ENCODE data around the gene SLC6A6.

The SLC6A6 gene

GRCh38 chr3:14481646-14482036 is 79.2 kb downstream of the SLC6A6 start:
- TF ChIP-seq GATA2 (IDR thresholded peaks at IDR 0.05; ENCODE audit: low read depth, low read length) (no peak), GATA3 (IDR thresholded peaks at IDR 0.05; ENCODE audit: low read depth, low read length) (no peak)

- TF ChIP-seq GATA2 (IDR thresholded peaks at IDR 0.05; ENCODE audit: low read depth, low read length) (no peak), GATA3 (IDR thresholded peaks at IDR 0.05; ENCODE audit: low read depth, low read length) (no peak)
These were observed 79.9 kb downstream of the SLC6A6 start for GRCh38 chr3:14482271-14482721.

GRCh38 chr3:14483286-14483685 is 80.9 kb downstream of the SLC6A6 start:
- TF ChIP-seq GATA3 (IDR thresholded peaks at IDR 0.05; ENCODE audit: low read depth, low read length) (no peak), GATA2 (IDR thresholded peaks at IDR 0.05; ENCODE audit: low read depth, low read length) (no peak)

GRCh38 chr3:14484741-14485140 is 82.3 kb downstream of the SLC6A6 start:
- TF ChIP-seq GATA3 (IDR thresholded peaks at IDR 0.05; ENCODE audit: low read depth, low read length) (no peak), GATA2 (IDR thresholded peaks at IDR 0.05; ENCODE audit: low read depth, low read length) (no peak)

- TF ChIP-seq GATA2 (IDR thresholded peaks at IDR 0.05; ENCODE audit: low read depth, low read length) (no peak), GATA3 (IDR thresholded peaks at IDR 0.05; ENCODE audit: low read depth, low read length) (no peak)
These were observed 83.6 kb downstream of the SLC6A6 start for GRCh38 chr3:14485981-14486380.

- no peak for TF ChIP-seq GATA3 (IDR thresholded peaks at IDR 0.05; ENCODE audit: low read depth, low read length)
These were observed 84.1 kb downstream of the SLC6A6 start for GRCh38 chr3:14486460-14486859.

- no peak for TF ChIP-seq GATA3 (IDR thresholded peaks at IDR 0.05; ENCODE audit: low read depth, low read length)
- TF ChIP-seq GATA2 (IDR thresholded peaks at IDR 0.05; ENCODE audit: low read depth, low read length), result no peak
These were observed 84.7 kb downstream of the SLC6A6 start for GRCh38 chr3:14487086-14487485.

GRCh38 chr3:14487821-14488220 is 85.4 kb downstream of the SLC6A6 start:
- no peak for TF ChIP-seq GATA2 (IDR thresholded peaks at IDR 0.05; ENCODE audit: low read depth, low read length)
- no peak for TF ChIP-seq GATA3 (IDR thresholded peaks at IDR 0.05; ENCODE audit: low read depth, low read length)

GRCh38 chr3:14488286-14489041 is 86.1 kb downstream of the SLC6A6 start:
- TF ChIP-seq GATA2 (IDR thresholded peaks at IDR 0.05; ENCODE audit: low read depth, low read length) (no peak), GATA3 (IDR thresholded peaks at IDR 0.05; ENCODE audit: low read depth, low read length) (no peak)

- TF ChIP-seq GATA3 (IDR thresholded peaks at IDR 0.05; ENCODE audit: low read depth, low read length) (no peak), GATA2 (IDR thresholded peaks at IDR 0.05; ENCODE audit: low read depth, low read length) (no peak)
These were observed 87.2 kb downstream of the SLC6A6 start for GRCh38 chr3:14489641-14490040.

- no peak for TF ChIP-seq GATA2 (IDR thresholded peaks at IDR 0.05; ENCODE audit: low read depth, low read length)
- TF ChIP-seq GATA3 (IDR thresholded peaks at IDR 0.05; ENCODE audit: low read depth, low read length), result no peak
These were observed 87.8 kb downstream of the SLC6A6 start for GRCh38 chr3:14490255-14490654.

- TF ChIP-seq GATA2 (IDR thresholded peaks at IDR 0.05; ENCODE audit: low read depth, low read length) (no peak), GATA3 (IDR thresholded peaks at IDR 0.05; ENCODE audit: low read depth, low read length) (no peak)
These were observed 88.4 kb downstream of the SLC6A6 start for GRCh38 chr3:14490831-14491230.

GRCh38 chr3:14491396-14492190 is 89.2 kb downstream of the SLC6A6 start:
- TF ChIP-seq GATA2 (IDR thresholded peaks at IDR 0.05; ENCODE audit: low read depth, low read length), result no peak
- no peak for TF ChIP-seq GATA3 (IDR thresholded peaks at IDR 0.05; ENCODE audit: low read depth, low read length)

GRCh38 chr3:14492948-14493881 is 90.8 kb downstream of the SLC6A6 start:
- TF ChIP-seq GATA3 (IDR thresholded peaks at IDR 0.05; ENCODE audit: low read depth, low read length), result no peak
- TF ChIP-seq GATA2 (IDR thresholded peaks at IDR 0.05; ENCODE audit: low read depth, low read length), result no peak

Data from SH-SY5Y (cell line).